Measurements from ENCODE around the gene HNF4A. TPM values are rescaled to one million over a fixed set of nuclear protein-coding genes. Genes with fewer than 3 reads are reported as not detected.

HNF4A gene
- total and polyA plus RNA-seq, 2 of the 4 experiments (the other 2 are of a cell fraction): not detected

DNA sequence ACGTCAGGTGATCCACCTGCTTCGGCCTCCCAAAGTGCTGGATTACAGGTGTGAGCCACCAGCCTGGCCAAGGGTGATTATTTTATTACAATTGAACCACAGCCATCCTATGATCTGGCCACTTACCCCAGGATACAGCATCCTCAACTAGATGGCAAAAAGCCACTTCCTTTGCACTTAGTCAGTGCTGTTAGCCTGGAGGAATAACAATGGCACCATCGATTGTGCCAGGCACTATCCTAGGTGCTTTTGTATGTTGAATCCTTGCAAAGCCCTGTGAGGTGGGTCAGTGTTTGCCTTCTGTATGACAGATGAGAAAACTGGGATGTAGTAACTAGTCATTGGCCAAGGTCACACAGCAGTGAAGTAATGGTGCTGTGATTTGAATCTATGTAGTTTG lies 109.0 kb downstream of the HNF4A start:
- ATAC-seq (ENCODE audit: low read depth) (no peak), DNase-seq (no peak)
- no TSS peak for BruUV-seq (replicated peaks)
- WGBS, 2 experiments (ENCODE audit: extremely low coverage in 2 of 2, insufficient read length in 1 of 2): no CpG with 5 or more reads among the region's 3 CpGs
- Histone ChIP-seq H3K14ac (replicated peaks; ENCODE audit: low read depth, low read length) (no peak overlapping the region), H3K27ac (ENCODE audit: insufficient read depth, low read length) (no peak overlapping the region), H4K5ac (ENCODE audit: low read depth, low read length) (no peak overlapping the region), H3K23ac (ENCODE audit: low read depth, low read length) (no peak overlapping the region), H4K20me1 (ENCODE audit: insufficient read depth, low read length) (no peaks in the 10 kb centered on the region), H3K27me3 (ENCODE audit: control insufficient read depth, insufficient read depth, low read length) (peaks cover 30% of the 10 kb centered on the region), H2BK20ac (ENCODE audit: low read depth, low read length) (no peak overlapping the region), H3K36me3 (ENCODE audit: control insufficient read depth, insufficient read depth, low read length) (no peaks in the 10 kb centered on the region), H3K4me1 (ENCODE audit: control insufficient read depth, insufficient read depth, low read length) (no peaks in the 10 kb centered on the region), H3K4ac (ENCODE audit: low read depth, low read length) (no peak overlapping the region), H2AFZ (replicated peaks; ENCODE audit: low read length, poor library complexity) (no peak overlapping the region), H3K56ac (ENCODE audit: extremely low read depth, insufficient read depth, low read length) (no peak overlapping the region), H3K4me3 (ENCODE audit: insufficient read depth, low read depth, low read length) (no peak overlapping the region), H3K79me1 (ENCODE audit: low read depth in 1 of 2, low read length in 2 of 2) (no peaks in the 10 kb centered on the region), H2BK5ac (ENCODE audit: low read depth, low read length, poor library complexity, severe bottlenecking) (no peak overlapping the region), H3K4me2 (ENCODE audit: low read depth, low read length) (no peak overlapping the region), H2AK9ac (replicated peaks; ENCODE audit: low read depth, low read length, poor library complexity) (no peak overlapping the region), H3K9me1 (ENCODE audit: insufficient read depth, low read length) (no peaks in the 10 kb centered on the region), H2BK15ac (ENCODE audit: low read depth, low read length) (no peak overlapping the region), H4K91ac (ENCODE audit: insufficient read depth, low read depth, low read length) (no peak overlapping the region), H3K9ac (ENCODE audit: low read depth, low read length) (no peak overlapping the region), H2AK5ac (ENCODE audit: low read depth, low read length) (no peak overlapping the region), H3K18ac (ENCODE audit: low read depth, low read length) (no peak overlapping the region), H2BK120ac (ENCODE audit: low read depth, low read length) (no peak overlapping the region), H4K8ac (ENCODE audit: low read depth in 2 of 2, low read length in 2 of 2) (no peak overlapping the region), H3K9me3 (ENCODE audit: control insufficient read depth, insufficient read depth, low read length) (no peaks in the 10 kb centered on the region)
- ChIA-PET POLR2A (ENCODE audit: unreplicated experiment) (no interaction called here), CTCF (no interaction called here)
- in situ Hi-C loops (cut with MboI; ENCODE audit: low sequenced_read_pairs): no loop called here
- no peak for TF ChIP-seq RCOR1 (IDR thresholded peaks at IDR 0.05; ENCODE audit: insufficient replicate concordance, low read length)
- TF ChIP-seq MAFK (IDR thresholded peaks at IDR 0.05; ENCODE audit: low read depth, low read length): no peak
- TF ChIP-seq POLR2A (IDR thresholded peaks at IDR 0.05; ENCODE audit: low read depth, low read length): no peak
- no peak for TF ChIP-seq CEBPB (IDR thresholded peaks at IDR 0.05; ENCODE audit: low read depth, low read length)
- dilution Hi-C loops (cut with HindIII; ENCODE audit: low sequenced_read_pairs, unreplicated experiment): loop anchor here (10.0 kb wide), 1 partner anchor 70 kb away; no protein-coding TSS in a partner anchor
- intact Hi-C loops (cut with micrococcal nuclease): loop anchor here (5.0 kb wide), 1 partner anchor 347 kb away; no protein-coding TSS in a partner anchor
